Gastrocnemius medialis (tissue), 4 donors: Measurements from ENCODE around the gene ZDHHC11.
"Not testable (repeated sequence)": the region's sequence is repeated elsewhere in the genome, so short reads cannot be mapped to it uniquely, and the experiment has no call there.

Source experiments
- CTCF ChIP-seq, 5 experiments: fragments of 450-650 bp in 3 of 5; fragments of 200-600 bp in 2 of 5; sonication (generic) in 2 of 5; IDR thresholded peaks in 4 of 5; conservative IDR thresholded peaks in 1 of 5; 1 replicate in 4 of 5; 2 replicates in 1 of 5; pipeline ENCODE4 v1.5.1; 2016 to 2019; ENCODE audit warnings: antibody characterized with exemption in 5 of 5, mild to moderate bottlenecking in 3 of 5, moderate library complexity in 3 of 5
- POLR2A ChIP-seq, 2 donors: fragments of 450-650 bp; IDR thresholded peaks; one replicate each; pipeline ENCODE4 v1.6.1; 2017; ENCODE audit warnings: antibody characterized with exemption in 2 of 2, mild to moderate bottlenecking in 2 of 2, moderate library complexity in 2 of 2

- not testable (repeated sequence) for TF ChIP-seq POLR2A (IDR thresholded peaks at IDR 0.05); CTCF (IDR thresholded peaks at IDR 0.05 in 4 of 5, conservative IDR thresholded peaks at IDR 0.05 in 1 of 5)
Observed at GRCh38 chr5:747303-747844, 103.4 kb downstream of the ZDHHC11 start.
